Left forelimb (tissue), 1 donor: ENCODE results near the gene R3HDM4.

ENCODE experiments used
- DNase-seq: peaks from one replicate; pipeline ENCODE4 v3.0.0-alpha.2; 2018; ENCODE audit warnings: low spot score

The R3HDM4 gene

DNA sequence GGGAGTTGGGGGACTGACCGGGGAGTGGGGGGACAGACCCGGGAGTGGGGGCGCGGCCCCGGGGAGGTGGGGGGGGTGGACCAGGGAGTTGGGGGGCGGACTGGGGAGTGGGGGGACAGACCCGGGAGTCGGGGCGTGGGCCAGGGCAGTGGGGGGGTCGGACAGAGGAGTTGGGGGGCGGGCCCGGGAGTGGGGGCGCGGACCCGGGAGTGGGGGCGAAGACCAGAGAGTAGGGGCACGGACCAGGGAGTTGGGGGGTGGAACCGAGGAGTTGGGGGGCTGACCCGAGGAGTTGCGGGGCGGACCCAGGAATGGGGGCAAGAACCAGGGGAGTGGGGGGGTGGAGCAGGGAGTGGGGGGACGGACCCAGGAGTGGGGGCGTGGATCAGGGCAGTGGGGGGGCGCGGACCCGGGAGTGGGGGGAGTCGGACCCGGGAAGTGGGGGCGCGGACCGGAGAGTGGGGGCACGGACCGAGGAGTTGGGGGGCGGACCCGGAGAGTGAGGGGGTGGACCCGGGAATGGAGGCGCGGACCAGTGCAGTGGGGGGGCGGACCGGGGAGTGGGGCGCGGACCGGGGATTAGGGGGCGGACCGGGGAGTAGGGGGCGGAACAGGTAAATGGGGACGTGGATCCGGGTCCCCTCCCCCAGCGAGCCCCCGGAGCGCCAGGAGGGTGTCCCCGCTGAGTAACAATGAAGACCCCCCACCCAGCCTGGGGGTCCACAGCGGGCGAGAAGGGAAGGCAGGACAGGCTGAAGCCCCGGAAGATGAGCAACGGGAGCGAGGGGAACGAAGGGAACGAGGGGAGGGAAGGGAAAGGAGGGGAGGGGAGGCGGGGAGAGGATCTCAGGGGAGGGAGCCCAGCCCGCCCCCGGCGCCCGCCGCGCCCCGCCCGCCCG, 589 bp downstream of the R3HDM4 start:
- no peak for DNase-seq

DNA sequence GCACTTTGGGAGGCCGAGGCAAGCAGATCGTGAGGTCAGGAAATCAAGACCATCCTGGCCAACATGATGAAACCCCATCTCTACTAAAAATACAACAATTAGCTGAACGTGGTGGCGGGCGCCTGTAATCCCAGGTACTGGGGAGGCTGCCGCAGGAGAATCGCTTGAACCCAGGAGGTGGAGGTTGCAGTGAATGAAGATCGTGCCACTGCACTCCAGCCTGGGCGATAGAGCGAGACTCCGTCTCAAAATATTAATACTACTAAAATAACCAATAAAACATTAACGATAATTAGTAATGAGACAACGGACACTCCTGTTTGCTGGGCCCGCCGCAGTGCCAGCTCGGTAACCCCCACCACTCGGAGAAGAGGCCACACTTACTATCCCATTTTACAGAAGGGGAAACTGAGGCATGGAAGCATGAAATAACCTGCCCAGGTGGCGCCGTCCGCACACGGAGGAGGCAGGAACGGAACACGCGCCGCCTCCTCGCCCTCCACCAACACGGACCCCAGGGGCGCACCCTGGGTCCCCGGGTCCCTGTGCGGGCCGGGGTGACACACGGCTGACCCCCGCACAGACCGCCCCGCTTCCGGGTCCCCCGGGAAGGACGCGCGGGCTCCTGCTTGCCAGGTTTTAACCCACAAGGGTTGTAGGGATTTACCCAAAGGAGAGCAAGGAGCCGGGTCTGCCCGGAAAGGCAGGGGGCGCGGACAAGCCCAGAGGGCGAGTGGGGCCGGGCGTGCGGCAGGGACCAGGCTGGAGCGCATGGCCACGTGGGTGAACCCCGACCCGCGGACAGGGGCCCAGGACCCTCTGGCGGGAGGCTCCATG, 1.6 kb downstream of the R3HDM4 start:
- no peak for DNase-seq

GRCh38 chr19:907183-907853, 5.7 kb downstream of the R3HDM4 start:
- DNase-seq, result no peak

- DNase-seq, result no peak
Measured at GRCh38 chr19:906480-906879, 6.5 kb downstream of the R3HDM4 start.

- DNase-seq, result no peak
Measured at GRCh38 chr19:904545-904944, 8.5 kb downstream of the R3HDM4 start.

DNA sequence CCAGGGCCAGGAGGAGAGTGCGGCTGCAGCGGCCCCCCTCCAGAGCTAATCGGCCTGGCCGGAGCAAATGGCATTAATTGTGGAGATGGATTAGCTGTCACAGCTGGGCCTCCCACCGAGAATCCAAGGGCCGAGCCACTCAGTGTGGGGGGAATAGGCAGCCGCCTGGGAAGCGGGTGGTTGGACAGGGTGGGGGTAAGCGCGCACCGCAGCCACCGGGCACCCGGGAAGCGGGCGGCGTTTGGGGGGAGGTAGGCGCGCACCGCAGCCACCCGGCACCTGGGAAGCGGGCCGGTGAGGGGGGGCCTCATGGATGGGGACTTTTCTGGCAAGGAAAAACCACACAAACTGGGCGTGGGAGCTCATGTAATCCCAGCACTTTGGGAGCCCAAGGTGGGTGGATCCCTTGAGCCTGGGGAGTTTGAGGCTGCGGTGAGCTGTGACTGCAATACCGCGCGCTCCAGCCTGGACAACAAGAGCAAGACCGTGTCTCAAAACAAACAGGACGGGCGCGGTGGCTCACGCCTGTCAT, 9.7 kb downstream of the R3HDM4 start:
- no peak for DNase-seq

- no peak for DNase-seq
Measured at GRCh38 chr19:902446-903226, 10.4 kb downstream of the R3HDM4 start.

- no peak for DNase-seq
Measured at GRCh38 chr19:902093-902370, 11.0 kb downstream of the R3HDM4 start.

- DNase-seq, result no peak
Measured at GRCh38 chr19:901216-902092, 11.6 kb downstream of the R3HDM4 start.

- no peak for DNase-seq
Measured at GRCh38 chr19:900302-901111, 12.5 kb downstream of the R3HDM4 start.

GRCh38 chr19:900043-900301, 13.0 kb downstream of the R3HDM4 start:
- no peak for DNase-seq

- DNase-seq, result no peak
Measured at GRCh38 chr19:899336-900042, 13.5 kb downstream of the R3HDM4 start.

DNA sequence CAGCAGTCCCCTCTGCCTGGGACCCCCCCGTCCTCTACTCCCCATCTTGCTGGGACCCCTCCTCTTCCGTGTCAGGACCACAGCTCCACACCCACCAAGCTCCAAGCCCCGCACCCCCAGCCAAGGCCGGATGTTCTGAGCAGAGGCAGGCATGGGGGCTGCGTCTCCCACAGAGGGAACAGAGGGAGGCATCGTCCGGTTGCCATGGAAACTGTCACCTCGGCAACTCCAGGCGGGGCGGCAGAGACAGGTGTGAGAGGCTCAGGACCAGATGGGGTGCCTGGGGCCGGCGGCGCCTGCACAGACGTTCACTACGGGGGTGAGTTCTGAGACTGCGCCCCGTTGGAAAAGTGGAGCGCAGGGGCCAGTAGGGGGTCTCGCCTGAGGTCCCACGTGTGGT, 14.4 kb downstream of the R3HDM4 start:
- no peak for DNase-seq

- no peak for DNase-seq
Measured at GRCh38 chr19:897442-898039, 15.5 kb downstream of the R3HDM4 start.

GRCh38 chr19:896999-897398, 16.0 kb downstream of the R3HDM4 start:
- no peak for DNase-seq

DNA sequence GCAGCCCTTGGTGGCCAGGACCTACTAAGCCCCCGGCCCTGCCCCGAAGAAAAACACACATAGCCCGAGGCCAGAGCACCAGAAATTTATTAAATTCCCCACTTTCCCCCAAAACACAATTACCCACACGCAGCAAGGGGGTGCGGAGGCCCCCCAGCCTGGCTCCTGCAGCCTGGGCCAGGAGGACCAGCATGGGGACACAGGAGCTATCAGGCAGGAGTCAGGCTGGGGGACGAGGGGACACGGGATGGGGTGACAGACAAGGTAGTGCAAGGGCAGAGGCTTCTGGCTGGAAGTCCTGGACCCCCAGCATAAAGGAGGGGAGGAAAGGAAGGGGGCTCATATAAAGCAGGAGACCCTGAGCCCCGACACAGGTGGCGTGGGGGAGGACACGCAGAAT, 16.6 kb downstream of the R3HDM4 start:
- no peak for DNase-seq

DNA sequence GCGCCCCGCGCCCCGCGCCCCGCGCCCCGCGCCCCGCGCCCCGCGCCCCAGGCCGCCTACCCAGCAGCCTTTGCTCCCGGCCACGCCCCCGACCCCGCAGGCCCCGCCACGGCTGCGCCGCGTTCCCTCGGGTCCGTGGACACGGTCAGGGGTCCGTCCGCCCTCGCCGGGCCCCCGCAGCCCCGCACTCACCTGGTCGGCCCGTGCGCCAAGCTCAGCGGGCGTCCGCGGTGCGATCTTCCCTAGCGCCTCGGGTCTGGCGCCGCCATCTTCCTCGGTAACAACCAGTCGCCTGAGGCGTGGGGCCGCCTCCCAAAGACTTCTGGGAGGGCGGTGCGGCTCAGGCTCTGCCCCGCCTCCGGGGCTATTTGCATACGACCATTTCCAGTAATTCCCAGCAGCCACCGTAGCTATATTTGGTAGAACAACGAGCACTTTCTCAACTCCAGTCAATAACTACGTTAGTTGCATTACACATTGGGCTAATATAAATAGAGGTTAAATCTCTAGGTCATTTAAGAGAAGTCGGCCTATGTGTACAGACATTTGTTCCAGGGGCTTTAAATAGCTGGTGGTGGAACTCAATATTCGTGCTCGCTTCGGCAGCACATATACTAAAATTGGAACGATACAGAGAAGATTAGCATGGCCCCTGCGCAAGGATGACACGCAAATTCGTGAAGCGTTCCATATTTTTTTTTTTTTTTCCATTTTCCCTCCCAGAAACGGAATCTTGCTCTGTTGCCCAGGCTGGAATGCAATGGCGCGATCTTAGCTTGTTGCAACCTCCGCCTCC, 19.9 kb downstream of the R3HDM4 start, which contains the start of the genes MED16 and RNU6-9:
Gene MED16 (minus strand): TSS at position 294 of the 796 bp plus-strand sequence. CDS start 2,056 bp downstream, outside the sequence.
Gene RNU6-9 (plus strand): TSS at position 591 of the 796 bp plus-strand sequence.
- peak; percentile 92 for DNase-seq
